GM18517 (cell line): ENCODE measurements around the gene MORN5.
"Not testable (repeated sequence)": the region's sequence is repeated elsewhere in the genome, so short reads cannot be mapped to it uniquely, and the experiment has no call there.

ENCODE experiments used
- ATAC-seq: cut with Tn5 transposase; IDR thresholded peaks from one replicate; pipeline ENCODE4 v1.9.1; 2021; ENCODE audit warnings: mild to moderate bottlenecking, moderate library complexity; ENCODE audit not compliant: unreplicated experiment

MORN5 gene

GRCh38 chr9:122159026-122159924 lies at the start of gene MORN5, which contains the start of gene NDUFA8:
Gene MORN5 (plus strand): TSS chr9:122159908. CDS start chr9:122159973, 65 bp downstream.
Gene NDUFA8 (minus strand): TSS chr9:122159779. CDS start chr9:122159677, 102 bp downstream.
- ATAC-seq: peak; percentile 87

- no peak for ATAC-seq
Observed at GRCh38 chr9:122110100-122110833, 49.4 kb upstream of the MORN5 start.

GRCh38 chr9:122111413-122112085 lies 48.2 kb upstream of the MORN5 start:
- ATAC-seq: no peak

- no peak for ATAC-seq
Observed at GRCh38 chr9:122112238-122112637, 47.5 kb upstream of the MORN5 start.

GRCh38 chr9:122113574-122113973 lies 46.1 kb upstream of the MORN5 start:
- no peak for ATAC-seq

- ATAC-seq: no peak
Observed at GRCh38 chr9:122115176-122116035, 44.3 kb upstream of the MORN5 start.

GRCh38 chr9:122116040-122116439 lies 43.7 kb upstream of the MORN5 start:
- ATAC-seq: no peak

GRCh38 chr9:122116448-122117173 lies 43.1 kb upstream of the MORN5 start:
- ATAC-seq: no peak

GRCh38 chr9:122117241-122117640 lies 42.5 kb upstream of the MORN5 start:
- ATAC-seq: not testable (repeated sequence)

- no peak for ATAC-seq
Observed at GRCh38 chr9:122118343-122119165, 41.2 kb upstream of the MORN5 start.

- no peak for ATAC-seq
Observed at GRCh38 chr9:122119166-122119521, 40.6 kb upstream of the MORN5 start.

GRCh38 chr9:122119721-122120120 lies 40.0 kb upstream of the MORN5 start:
- no peak for ATAC-seq

- no peak for ATAC-seq
Observed at GRCh38 chr9:122120316-122121071, 39.2 kb upstream of the MORN5 start.

- no peak for ATAC-seq
Observed at GRCh38 chr9:122121391-122121790, 38.3 kb upstream of the MORN5 start.

- no peak for ATAC-seq
Observed at GRCh38 chr9:122121931-122122330, 37.8 kb upstream of the MORN5 start.

- ATAC-seq: no peak
Observed at GRCh38 chr9:122122468-122122867, 37.2 kb upstream of the MORN5 start.

- no peak for ATAC-seq
Observed at GRCh38 chr9:122122903-122123632, 36.6 kb upstream of the MORN5 start.

- ATAC-seq: no peak
Observed at GRCh38 chr9:122124048-122124447, 35.7 kb upstream of the MORN5 start.
